GM23248 (cell line): Measurements from ENCODE around the gene TSPAN7.

Experiments
- EZH2 ChIP-seq: fragments of 200-600 bp; sonication (generic); IDR thresholded peaks from 2 replicates; pipeline ENCODE4 v1.6.1; 2018; ENCODE audit warnings: antibody characterized with exemption, mild to moderate bottlenecking; ENCODE audit not compliant: insufficient read depth, poor library complexity, severe bottlenecking
- EZH2phosphoT487 ChIP-seq: fragments of 200-600 bp; sonication (generic); IDR thresholded peaks from 2 replicates; pipeline ENCODE4 v1.6.1; 2018; ENCODE audit warnings: antibody characterized with exemption, moderate library complexity, mild to moderate bottlenecking, low read depth; ENCODE audit not compliant: insufficient read depth

DNA sequence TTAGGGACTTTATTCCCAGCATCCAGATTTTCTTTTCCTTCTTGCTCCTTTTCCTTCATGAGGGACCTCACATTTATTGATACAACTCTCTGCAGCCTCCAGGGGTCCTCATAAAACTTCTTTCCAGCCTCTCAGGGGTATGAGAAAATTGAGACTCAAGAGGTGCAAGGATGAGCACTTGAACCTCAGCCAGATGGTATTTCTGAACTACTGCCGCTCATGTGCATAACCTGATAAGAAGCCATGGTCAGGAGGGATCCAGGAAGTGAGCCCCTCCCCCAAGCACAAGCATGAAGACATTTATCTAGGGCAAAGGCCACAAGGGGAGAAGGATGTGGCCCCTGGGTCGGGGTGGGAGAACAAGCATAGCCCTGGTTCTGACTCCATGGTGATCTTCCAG lies 73.3 kb downstream of the TSPAN7 start:
- TF ChIP-seq EZH2phosphoT487, result no peak
- no peak for TF ChIP-seq EZH2
